ENCODE results near the gene SEMA4C.

The SEMA4C gene, protein sequence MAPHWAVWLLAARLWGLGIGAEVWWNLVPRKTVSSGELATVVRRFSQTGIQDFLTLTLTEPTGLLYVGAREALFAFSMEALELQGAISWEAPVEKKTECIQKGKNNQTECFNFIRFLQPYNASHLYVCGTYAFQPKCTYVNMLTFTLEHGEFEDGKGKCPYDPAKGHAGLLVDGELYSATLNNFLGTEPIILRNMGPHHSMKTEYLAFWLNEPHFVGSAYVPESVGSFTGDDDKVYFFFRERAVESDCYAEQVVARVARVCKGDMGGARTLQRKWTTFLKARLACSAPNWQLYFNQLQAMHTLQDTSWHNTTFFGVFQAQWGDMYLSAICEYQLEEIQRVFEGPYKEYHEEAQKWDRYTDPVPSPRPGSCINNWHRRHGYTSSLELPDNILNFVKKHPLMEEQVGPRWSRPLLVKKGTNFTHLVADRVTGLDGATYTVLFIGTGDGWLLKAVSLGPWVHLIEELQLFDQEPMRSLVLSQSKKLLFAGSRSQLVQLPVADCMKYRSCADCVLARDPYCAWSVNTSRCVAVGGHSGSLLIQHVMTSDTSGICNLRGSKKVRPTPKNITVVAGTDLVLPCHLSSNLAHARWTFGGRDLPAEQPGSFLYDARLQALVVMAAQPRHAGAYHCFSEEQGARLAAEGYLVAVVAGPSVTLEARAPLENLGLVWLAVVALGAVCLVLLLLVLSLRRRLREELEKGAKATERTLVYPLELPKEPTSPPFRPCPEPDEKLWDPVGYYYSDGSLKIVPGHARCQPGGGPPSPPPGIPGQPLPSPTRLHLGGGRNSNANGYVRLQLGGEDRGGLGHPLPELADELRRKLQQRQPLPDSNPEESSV

GRCh38 chr2:96869822-96870625, at the start of gene SEMA4C:
SEMA4C (minus strand) TSS chr2:96870080; CDS start chr2:96867886, 2,194 bp downstream.
- no peak for DNase-seq (ENCODE audit: low read depth in 3 of 3)

DNA sequence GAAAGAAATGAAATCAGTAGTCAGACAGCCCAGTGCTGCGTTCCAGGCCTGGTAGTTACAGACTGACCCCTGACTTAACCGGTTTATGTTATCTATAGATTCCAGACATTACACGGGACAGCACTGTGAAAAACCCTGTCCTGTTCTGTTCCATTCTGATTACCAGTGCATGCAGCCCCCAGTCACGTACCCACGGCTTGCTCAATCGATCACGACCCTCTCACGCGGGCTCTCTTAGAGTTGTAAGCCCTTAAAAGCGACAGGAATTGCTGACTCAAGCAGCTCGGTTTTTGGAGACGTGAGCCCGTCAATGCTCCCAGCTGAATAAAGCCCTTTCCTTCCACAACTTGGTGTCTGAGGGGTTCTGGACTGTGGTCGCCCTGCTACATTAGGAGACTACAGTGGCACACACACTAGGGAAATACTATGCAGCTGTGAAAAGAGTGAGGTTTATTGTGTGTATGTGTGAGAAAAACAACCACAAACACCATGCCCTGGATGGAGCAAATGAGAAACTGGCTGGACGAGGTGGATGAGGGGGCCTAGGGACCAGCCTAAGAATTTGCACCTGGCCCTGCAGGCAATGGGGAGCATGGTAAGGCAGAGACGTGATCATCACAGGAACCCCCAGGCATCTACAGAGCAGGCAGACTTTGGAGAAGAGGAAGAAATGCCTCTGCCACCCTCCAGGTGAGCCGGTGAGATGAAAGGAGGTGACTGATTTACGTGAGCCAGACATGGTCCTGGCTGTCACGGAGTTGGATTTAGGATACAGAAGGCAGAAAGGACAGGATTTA, 49.1 kb upstream of the SEMA4C start:
- no peak for DNase-seq (ENCODE audit: low read depth in 3 of 3)

DNA sequence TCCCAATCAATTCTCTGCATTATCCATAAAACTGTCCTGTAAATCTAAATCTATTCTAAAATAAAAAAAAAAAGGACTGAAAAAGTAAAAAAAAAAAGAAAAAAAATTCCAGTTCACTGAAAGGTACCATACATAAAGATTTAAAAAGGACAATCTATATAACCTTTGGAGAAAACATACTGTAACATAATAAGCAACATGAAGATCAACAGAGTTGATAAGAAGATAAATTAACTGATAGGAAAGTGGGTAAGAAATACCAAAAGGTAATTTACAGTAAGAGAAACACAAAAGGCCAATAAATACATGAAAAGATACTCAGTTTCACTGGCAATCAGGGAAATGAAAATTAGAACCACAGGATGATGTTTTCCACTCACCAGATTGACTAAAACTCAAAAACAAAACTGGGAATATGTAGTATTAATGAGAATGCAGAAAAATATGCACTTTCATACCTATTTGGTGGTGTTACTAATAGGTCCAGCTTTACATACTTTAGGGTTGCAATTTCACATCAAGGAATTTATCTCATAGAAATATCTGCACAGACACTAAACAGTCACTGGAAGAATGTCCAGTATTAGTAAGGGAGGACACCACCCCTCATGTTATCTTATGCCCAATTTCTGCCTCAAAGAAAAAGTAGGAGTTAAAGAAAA, 48.3 kb upstream of the SEMA4C start:
- no peak for DNase-seq (ENCODE audit: low read depth in 3 of 3)

GRCh38 chr2:96916646-96917543, 47.0 kb upstream of the SEMA4C start:
- DNase-seq (ENCODE audit: low read depth in 3 of 3), result no peak

GRCh38 chr2:96916156-96916630, 46.3 kb upstream of the SEMA4C start:
- DNase-seq (ENCODE audit: low read depth in 3 of 3), result no peak

- no peak for DNase-seq (ENCODE audit: low read depth in 3 of 3)
These were observed 44.5 kb upstream of the SEMA4C start for GRCh38 chr2:96914332-96914731.

GRCh38 chr2:96913398-96914202, 43.7 kb upstream of the SEMA4C start:
- DNase-seq (ENCODE audit: low read depth in 3 of 3), result peak in 1 of 3 donors; percentile 21

GRCh38 chr2:96913117-96913397, 43.2 kb upstream of the SEMA4C start:
- DNase-seq (ENCODE audit: low read depth in 3 of 3), result no peak

DNA sequence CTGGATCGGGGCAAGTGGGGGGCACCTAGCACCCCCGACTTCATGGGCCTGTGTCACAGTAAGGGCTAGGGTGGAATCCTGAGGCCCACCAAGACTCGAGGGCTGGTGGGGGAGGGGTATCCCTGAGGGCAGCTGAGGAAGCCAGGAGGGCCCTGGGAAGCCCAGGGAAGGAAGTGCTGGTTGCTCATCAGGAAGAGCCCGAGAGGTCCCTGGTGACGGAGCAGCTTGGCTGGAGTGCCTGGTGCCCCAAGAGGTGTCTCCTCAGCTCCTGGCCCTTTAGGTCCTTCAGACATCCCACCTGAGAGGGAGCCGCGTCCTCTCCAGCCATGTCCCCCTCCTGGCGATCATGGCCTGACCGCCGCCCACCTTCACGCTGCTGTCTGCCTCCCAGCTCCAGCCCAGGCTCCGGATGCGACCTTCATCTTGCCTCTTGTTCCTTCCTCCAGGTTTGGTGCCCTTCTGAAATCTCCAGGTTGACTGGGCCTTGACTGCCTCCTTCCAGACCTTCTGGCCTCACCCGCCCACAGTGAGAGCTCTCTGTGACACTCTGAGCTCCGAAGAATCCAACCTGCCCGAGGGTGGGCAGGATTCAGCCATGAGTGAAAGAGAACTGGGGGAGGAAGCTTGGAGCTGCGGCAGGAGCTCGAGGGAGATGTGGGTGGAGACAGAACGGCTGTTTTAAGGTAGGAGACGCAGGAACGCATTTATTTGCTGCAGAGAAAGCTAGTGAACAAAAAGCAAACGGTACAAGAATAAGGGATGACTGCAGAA, 42.7 kb upstream of the SEMA4C start:
- DNase-seq (ENCODE audit: low read depth in 3 of 3), result no peak

DNA sequence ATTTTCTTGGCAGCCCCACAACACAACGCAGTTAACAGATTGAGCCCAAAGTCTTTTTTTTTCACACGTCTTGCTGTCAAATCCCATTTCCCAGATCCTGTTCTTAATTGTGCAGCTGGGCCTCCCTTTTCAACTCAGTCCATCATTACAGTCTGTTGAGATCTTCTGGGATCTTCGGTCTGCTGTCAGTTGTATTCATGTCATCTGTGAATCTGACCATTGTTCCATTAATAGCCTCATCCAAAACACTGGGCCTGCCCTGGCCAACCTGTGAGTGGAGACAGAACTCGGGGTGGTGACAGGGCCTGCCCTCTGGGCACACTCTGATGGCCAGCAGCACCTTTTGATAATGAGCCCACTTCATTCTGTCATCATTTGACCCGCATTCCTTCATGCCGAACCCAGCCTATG, 39.7 kb upstream of the SEMA4C start:
- no peak for DNase-seq (ENCODE audit: low read depth in 3 of 3)

GRCh38 chr2:96907115-96908041, 37.5 kb upstream of the SEMA4C start:
- no peak for DNase-seq (ENCODE audit: low read depth in 3 of 3)

DNA sequence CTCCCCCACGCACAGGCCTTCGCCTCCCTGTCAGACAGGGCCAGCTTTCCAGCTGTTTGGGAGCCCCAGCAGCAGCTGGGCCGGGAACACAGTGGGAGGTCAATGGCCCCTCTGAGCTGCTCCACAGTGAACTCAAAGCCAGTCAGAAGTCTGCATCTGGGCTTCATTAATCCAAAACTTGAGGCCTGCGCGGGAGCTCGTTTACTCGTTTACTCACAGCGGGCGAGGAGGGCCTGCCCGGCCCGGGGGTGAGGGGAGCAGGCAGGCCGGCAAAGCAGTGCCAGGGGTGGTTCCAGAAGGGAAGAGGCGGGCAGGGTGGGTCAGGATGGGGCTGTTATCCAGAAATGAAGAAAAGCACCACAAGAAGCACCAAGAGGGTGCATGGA, 36.8 kb upstream of the SEMA4C start:
- no peak for DNase-seq (ENCODE audit: low read depth in 3 of 3)

DNA sequence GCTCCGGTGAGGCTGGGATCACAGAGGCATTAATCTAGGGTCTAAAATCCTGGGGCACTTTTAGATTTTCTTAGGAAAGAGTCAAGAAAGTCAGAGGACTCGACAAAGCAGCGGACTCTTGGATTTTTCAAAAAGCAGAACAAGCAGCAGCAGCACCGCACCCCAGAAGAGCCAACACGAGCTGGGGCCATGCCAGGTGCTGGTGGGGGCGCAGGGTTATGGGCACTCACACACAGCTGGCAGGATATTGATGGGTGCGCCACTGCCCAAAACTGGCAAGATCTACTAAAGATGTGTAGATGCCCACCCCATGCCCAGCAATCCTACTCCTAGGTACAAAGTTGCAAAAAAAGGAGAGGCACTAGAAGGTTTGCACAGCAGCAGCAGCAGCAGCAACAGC, 33.9 kb upstream of the SEMA4C start:
- DNase-seq (ENCODE audit: low read depth in 3 of 3), result no peak

DNA sequence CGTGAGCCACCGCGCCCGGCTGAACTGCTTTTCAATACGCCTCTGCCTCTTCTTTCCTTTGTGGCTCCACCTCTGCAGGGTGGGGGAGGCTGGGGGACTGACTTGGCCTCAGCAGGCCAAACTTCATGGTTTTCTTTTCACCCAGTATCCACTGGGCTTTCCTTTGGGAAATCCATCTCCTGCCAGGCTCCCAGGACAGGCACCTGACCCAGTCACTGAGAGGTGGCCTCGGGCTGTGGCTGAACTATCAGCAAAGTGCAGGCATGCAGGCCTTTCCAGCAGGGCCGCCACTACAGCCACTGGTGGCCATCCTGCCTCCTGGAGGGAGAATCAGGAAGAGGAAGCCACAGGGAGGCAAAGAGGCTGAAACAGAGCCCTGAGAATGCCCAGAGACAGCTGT, 33.4 kb upstream of the SEMA4C start:
- DNase-seq (ENCODE audit: low read depth in 3 of 3), result no peak

GRCh38 chr2:96900237-96900636, 30.4 kb upstream of the SEMA4C start:
- no peak for DNase-seq (ENCODE audit: low read depth in 3 of 3)

- no peak for DNase-seq (ENCODE audit: low read depth in 3 of 3)
These were observed 29.5 kb upstream of the SEMA4C start for GRCh38 chr2:96899413-96899741.

Data from stimulated activated CD4-positive, alpha-beta T cell treated with anti-CD3 and anti-CD28 coated beads, TNF-alpha, amount 100 ng/mL, for 48 hours (primary cell).